Measurements from ENCODE around the gene NKD2. TPM values are rescaled to one million over a fixed set of nuclear protein-coding genes. Genes with fewer than 3 reads are reported as not detected.

NKD2 gene
- total RNA-seq, 1 experiment from 2014 or later: 12.8 TPM

GRCh38 chr5:983568-983967 lies 25.0 kb upstream of the NKD2 start (continued):
- TF ChIP-seq ARID4B (CRISPR knock-in tag; IDR thresholded peaks at IDR 0.05; ENCODE audit: borderline replicate concordance): no peak
- no peak for TF ChIP-seq FOXP1 (CRISPR knock-in tag; IDR thresholded peaks at IDR 0.05; ENCODE audit: borderline replicate concordance)
- no peak for TF ChIP-seq TCF7 (CRISPR knock-in tag; IDR thresholded peaks at IDR 0.05; ENCODE audit: low read depth)
- TF ChIP-seq RELA (CRISPR knock-in tag; IDR thresholded peaks at IDR 0.05; ENCODE audit: borderline replicate concordance): no peak
- no peak for TF ChIP-seq NFATC4 (CRISPR knock-in tag; IDR thresholded peaks at IDR 0.05)
- TF ChIP-seq ZNF423 (CRISPR knock-in tag; IDR thresholded peaks at IDR 0.05): no peak
- TF ChIP-seq ATF1 (CRISPR knock-in tag; IDR thresholded peaks at IDR 0.05): no peak
- no peak for TF ChIP-seq IRF1 (CRISPR knock-in tag; IDR thresholded peaks at IDR 0.05)
- TF ChIP-seq RORB (CRISPR knock-in tag; IDR thresholded peaks at IDR 0.05): no peak
- TF ChIP-seq ZNF317 (CRISPR knock-in tag; IDR thresholded peaks at IDR 0.05; ENCODE audit: borderline replicate concordance, low read depth): no peak
- TF ChIP-seq MXD4 (CRISPR knock-in tag; IDR thresholded peaks at IDR 0.05; ENCODE audit: borderline replicate concordance): no peak
- no peak for TF ChIP-seq ZMAT4 (CRISPR knock-in tag; IDR thresholded peaks at IDR 0.05)
- TF ChIP-seq E2F5 (CRISPR knock-in tag; IDR thresholded peaks at IDR 0.05): no peak
- no peak for TF ChIP-seq GTF2I (CRISPR knock-in tag; conservative IDR thresholded peaks at IDR 0.05)
- TF ChIP-seq CTCF (IDR thresholded peaks at IDR 0.05): no peak

GRCh38 chr5:984774-985173 lies 23.8 kb upstream of the NKD2 start:
- Mint-ChIP-seq H3K27me3 (ENCODE audit: low read depth) (peaks cover 6% of the 10 kb centered on the region; the same call in 1 of the 2 replicates), H3K36me3 (no peaks in the 10 kb centered on the region), H3K4me3 (no peak overlapping the region), H3K27ac (no peak overlapping the region), H3K4me1 (no peaks in the 10 kb centered on the region), H3K9me3 (peaks cover 20% of the 10 kb centered on the region)
- ATAC-seq: no peak
- ChIA-PET CTCF (no interaction called here), POLR2A (no interaction called here)
- no peak for TF ChIP-seq RELA (CRISPR knock-in tag; IDR thresholded peaks at IDR 0.05; ENCODE audit: borderline replicate concordance)
- no peak for TF ChIP-seq ATF3 (CRISPR knock-in tag; conservative IDR thresholded peaks at IDR 0.05)
- TF ChIP-seq SP1 (CRISPR knock-in tag; conservative IDR thresholded peaks at IDR 0.05): no peak
- TF ChIP-seq KAT7 (CRISPR knock-in tag; IDR thresholded peaks at IDR 0.05; ENCODE audit: borderline replicate concordance): no peak
- TF ChIP-seq OVOL2 (CRISPR knock-in tag; IDR thresholded peaks at IDR 0.05; ENCODE audit: borderline replicate concordance): no peak
- TF ChIP-seq ESRRA (CRISPR knock-in tag; IDR thresholded peaks at IDR 0.05; ENCODE audit: borderline replicate concordance): no peak
- no peak for DNase-seq (ENCODE audit: low spot score)

Data from WTC11 (cell line).